BE2C (cell line): ENCODE data around the gene KLRD1.

Experiments
- DNase-seq: peaks from one replicate; pipeline ENCODE4 v3.0.0-alpha.2; 2020
- H3K27me3 ChIP-seq: fragments of 250-450 bp; sonication (Bioruptor Pico); 2 replicates; pipeline ENCODE4 v1.5.1; 2020; ENCODE audit warnings: mild to moderate bottlenecking
- H3K36me3 ChIP-seq: fragments of 250-450 bp; sonication (Bioruptor Pico); 2 replicates; pipeline ENCODE4 v1.5.1; 2020; ENCODE audit warnings: mild to moderate bottlenecking
- H3K4me1 ChIP-seq: fragments of 250-450 bp; sonication (Bioruptor Pico); 2 replicates; pipeline ENCODE4 v1.5.1; 2020
- H3K4me3 ChIP-seq: 2 replicates; pipeline ENCODE4 v1.5.1; 2011; ENCODE audit warnings: low read depth, low read length
- H3K9me3 ChIP-seq: fragments of 250-450 bp; sonication (Bioruptor Pico); 2 replicates; pipeline ENCODE4 v1.5.1; 2020
- TF ChIP-seq, protein P1 (sequence below): IDR thresholded peaks from 2 replicates; pipeline ENCODE4 v1.5.1; 2012; ENCODE audit warnings: mild to moderate bottlenecking, low read depth, low read length

KLRD1 gene

DNA sequence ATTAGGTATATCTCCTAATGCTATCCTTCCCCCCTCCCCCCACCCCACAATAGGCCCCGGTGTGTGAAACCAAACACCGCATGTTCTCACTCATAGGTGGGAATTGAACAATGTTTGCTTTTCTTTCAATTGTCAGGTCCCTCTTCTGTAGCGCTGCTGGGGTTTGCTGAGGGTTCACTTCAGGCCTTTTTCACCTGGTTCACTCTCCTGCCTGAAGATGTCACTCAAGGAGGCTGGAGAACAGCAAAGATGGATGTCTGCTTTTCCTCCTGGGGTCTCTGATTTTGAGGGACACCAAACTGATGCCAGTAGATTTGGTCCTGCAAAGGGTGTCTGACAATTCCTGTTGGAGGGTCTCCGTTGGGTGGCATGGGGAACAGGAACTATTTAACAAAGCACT is 46.4 kb downstream of the KLRD1 start:
- no peak for DNase-seq
- Histone ChIP-seq H3K9me3 (no peaks in the 10 kb centered on the region), H3K27me3 (0 out of 2 replicates have a peak, but pooled peaks cover 3% of the 10 kb centered on the region), H3K36me3 (no peaks in the 10 kb centered on the region), H3K4me3 (no peak overlapping the region), H3K4me1 (no peaks in the 10 kb centered on the region)
- TF ChIP-seq, protein P1, sequence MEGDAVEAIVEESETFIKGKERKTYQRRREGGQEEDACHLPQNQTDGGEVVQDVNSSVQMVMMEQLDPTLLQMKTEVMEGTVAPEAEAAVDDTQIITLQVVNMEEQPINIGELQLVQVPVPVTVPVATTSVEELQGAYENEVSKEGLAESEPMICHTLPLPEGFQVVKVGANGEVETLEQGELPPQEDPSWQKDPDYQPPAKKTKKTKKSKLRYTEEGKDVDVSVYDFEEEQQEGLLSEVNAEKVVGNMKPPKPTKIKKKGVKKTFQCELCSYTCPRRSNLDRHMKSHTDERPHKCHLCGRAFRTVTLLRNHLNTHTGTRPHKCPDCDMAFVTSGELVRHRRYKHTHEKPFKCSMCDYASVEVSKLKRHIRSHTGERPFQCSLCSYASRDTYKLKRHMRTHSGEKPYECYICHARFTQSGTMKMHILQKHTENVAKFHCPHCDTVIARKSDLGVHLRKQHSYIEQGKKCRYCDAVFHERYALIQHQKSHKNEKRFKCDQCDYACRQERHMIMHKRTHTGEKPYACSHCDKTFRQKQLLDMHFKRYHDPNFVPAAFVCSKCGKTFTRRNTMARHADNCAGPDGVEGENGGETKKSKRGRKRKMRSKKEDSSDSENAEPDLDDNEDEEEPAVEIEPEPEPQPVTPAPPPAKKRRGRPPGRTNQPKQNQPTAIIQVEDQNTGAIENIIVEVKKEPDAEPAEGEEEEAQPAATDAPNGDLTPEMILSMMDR: no peak

DNA sequence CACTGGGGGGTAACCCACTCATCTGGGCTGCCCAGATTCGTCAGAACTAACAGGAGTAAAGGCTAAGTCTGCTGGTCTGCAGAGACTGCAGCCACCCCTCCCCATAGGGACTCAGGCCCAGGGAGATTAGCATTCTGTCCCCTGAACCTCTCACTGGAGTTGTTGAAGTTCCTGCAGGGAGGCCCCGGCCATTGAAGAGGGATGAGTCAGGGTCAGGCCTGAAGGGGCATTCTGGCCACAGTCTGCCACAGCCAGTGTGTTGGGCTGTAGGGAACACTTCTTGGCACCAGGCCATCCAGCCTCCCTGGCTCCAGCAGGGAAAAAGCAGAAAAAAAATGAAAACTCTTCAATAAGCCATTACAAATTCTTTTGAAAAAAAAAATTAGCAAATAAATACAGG is 46.8 kb downstream of the KLRD1 start:
- no peaks in the 10 kb centered on the region for H3K4me1 ChIP-seq
- TF ChIP-seq, protein P1: no peak
- H3K4me3 ChIP-seq: no peak overlapping the region
- no peak for DNase-seq
- 0 out of 2 replicates have a peak, but pooled peaks cover 3% of the 10 kb centered on the region for H3K27me3 ChIP-seq
- H3K36me3 ChIP-seq: no peaks in the 10 kb centered on the region
- no peaks in the 10 kb centered on the region for H3K9me3 ChIP-seq

DNA sequence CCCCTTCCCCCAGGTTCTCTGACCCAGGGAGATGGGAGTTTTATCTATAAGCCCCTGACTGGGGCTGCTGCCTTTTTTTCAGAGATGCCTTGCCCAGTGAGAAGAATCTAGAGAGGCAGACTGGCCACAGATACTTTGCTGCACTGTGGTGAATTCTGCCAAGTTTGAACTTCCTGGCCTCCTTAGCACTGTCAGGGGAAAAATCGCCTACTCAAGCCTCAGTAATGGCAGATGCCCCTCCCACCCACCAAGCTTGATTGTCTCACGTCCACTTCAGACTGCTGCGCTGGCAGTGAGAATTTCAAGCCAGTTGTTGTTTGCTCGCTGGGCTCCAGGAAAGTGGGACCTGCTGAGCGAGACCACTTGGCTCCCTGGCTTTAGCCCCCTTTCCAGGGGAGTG is 50.5 kb downstream of the KLRD1 start:
- H3K27me3 ChIP-seq: 0 out of 2 replicates have a peak, but pooled peaks cover 3% of the 10 kb centered on the region
- H3K36me3 ChIP-seq: no peaks in the 10 kb centered on the region
- DNase-seq: no peak
- H3K4me3 ChIP-seq: no peak overlapping the region
- TF ChIP-seq, protein P1: no peak
- H3K9me3 ChIP-seq: no peaks in the 10 kb centered on the region
- no peaks in the 10 kb centered on the region; the same call in 1 of the 2 replicates for H3K4me1 ChIP-seq

DNA sequence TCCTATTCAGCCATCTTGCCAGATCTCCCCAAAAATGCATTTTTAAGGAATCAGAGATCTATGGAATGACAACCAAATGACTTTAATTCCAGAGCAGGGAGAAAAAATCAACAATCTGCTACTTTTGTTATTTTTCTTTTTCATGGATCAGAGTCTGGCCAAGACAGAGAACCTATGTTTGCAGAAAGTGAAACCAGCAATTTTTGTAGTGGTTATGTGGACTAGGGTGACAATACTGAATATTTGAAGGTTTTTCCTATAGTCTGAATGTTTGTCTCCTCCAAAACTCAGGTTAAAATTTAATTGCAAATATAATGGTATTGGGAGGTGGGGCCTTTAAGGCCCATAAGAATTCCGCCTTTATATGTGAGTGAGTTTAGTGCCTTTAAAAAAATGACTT is 51.3 kb downstream of the KLRD1 start:
- 0 out of 2 replicates have a peak, but pooled peaks cover 3% of the 10 kb centered on the region for H3K27me3 ChIP-seq
- H3K4me3 ChIP-seq: no peak overlapping the region

DNA sequence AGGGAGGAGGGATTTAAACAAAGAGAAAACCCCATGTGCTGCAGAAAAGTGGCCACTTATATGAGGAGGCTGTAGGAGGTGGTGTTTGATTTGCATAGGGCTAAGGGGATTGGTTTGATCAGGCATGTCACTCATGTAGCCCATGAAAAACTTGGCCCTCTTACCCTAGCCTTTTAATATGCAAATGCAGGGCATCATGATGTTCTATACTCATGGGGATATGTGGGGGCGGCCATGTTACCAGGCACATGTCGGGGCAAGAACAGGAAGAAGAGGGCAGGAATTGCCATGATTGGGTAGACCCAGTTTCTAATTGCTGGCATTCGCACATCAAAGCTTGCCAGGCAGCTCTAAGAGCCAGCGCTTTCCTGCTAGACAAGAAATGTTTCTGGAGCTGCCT is 53.4 kb downstream of the KLRD1 start:
- peak; percentile 43 for DNase-seq
- H3K9me3 ChIP-seq: no peaks in the 10 kb centered on the region
- 0 out of 2 replicates have a peak, but pooled peaks cover 3% of the 10 kb centered on the region for H3K27me3 ChIP-seq
- H3K4me1 ChIP-seq: peaks cover 2% of the 10 kb centered on the region; the same call in 1 of the 2 replicates
- H3K36me3 ChIP-seq: no peaks in the 10 kb centered on the region
- no peak overlapping the region for H3K4me3 ChIP-seq
- TF ChIP-seq, protein P1: no peak

More for the DNA sequence above, 51.3 kb downstream of the KLRD1 start:
- H3K4me1 ChIP-seq: no peaks in the 10 kb centered on the region; the same call in 1 of the 2 replicates
- no peak for DNase-seq
- TF ChIP-seq, protein P1: no peak
- no peaks in the 10 kb centered on the region for H3K9me3 ChIP-seq
- no peaks in the 10 kb centered on the region for H3K36me3 ChIP-seq

DNA sequence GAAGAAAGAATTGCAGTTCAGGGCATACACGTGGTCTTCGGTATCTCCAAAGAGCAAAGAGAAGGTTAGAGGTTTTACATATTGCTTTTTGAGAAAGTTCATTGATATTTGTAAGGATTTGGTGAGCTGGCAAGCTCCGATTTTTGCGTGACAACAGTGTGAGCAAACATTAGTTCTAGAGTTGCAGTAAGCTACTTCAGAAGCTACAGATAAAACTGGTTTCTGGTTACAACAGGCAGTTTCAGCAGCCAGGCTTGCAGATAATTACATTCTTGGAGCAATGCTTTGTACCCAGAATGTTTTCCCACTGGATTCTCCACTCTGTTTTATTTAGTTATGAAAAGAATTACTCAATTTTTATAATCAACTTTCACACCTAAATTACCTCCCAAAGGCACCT is 54.0 kb downstream of the KLRD1 start:
- no peaks in the 10 kb centered on the region for H3K36me3 ChIP-seq
- H3K4me1 ChIP-seq: peaks cover 2% of the 10 kb centered on the region; the same call in 1 of the 2 replicates
- DNase-seq: no peak
- no peaks in the 10 kb centered on the region for H3K9me3 ChIP-seq
- no peaks in the 10 kb centered on the region for H3K27me3 ChIP-seq
- TF ChIP-seq, protein P1: no peak
- H3K4me3 ChIP-seq: no peak overlapping the region
